T-helper 17 cell (primary cell): ENCODE results near the gene CCDC187. TPM values are rescaled to one million over a fixed set of nuclear protein-coding genes. Genes with fewer than 3 reads are reported as not detected.
A peak's percentile ranks its signal among the peaks of the same experiment; 100 is the strongest.

ENCODE experiments used
- ATAC-seq: fragments of 150-1000 bp; cut with Tn5 transposase; 2 replicates; pipeline ENCODE4 v1.10.0; 2021; ENCODE audit warnings: mild to moderate bottlenecking, moderate library complexity
- DNase-seq, 3 donors: peaks; one replicate each; pipeline versions ENCODE4 v3.0.0 to v3.0.0-alpha.2; 2020 to 2021
- H3K9me3 ChIP-seq: one replicate; pipeline ENCODE4 v1.7.0; 2013; ENCODE audit warnings: low read length, mild to moderate bottlenecking; ENCODE audit not compliant: control insufficient read depth, poor library complexity, severe bottlenecking
- H3K27ac Mint-ChIP-seq: one replicate; pipeline ENCODE4 v1.8.0; 2022; ENCODE audit warnings: mild to moderate bottlenecking, moderate library complexity, mixed read lengths
- H3K27me3 Mint-ChIP-seq: one replicate; pipeline ENCODE4 v1.8.0; 2022; ENCODE audit warnings: mixed read lengths
- H3K36me3 Mint-ChIP-seq: one replicate; pipeline ENCODE4 v1.8.0; 2022; ENCODE audit warnings: low read depth, mixed read lengths
- H3K4me1 Mint-ChIP-seq: one replicate; pipeline ENCODE4 v1.8.0; 2022; ENCODE audit warnings: mild to moderate bottlenecking, mixed read lengths
- H3K4me3 Mint-ChIP-seq: one replicate; pipeline ENCODE4 v1.8.0; 2022; ENCODE audit warnings: mild to moderate bottlenecking, moderate library complexity, mixed read lengths
- total RNA-seq, 4 donors: library from RNA in 2 of 4; stranded (reverse) in 2 of 4; gene quantifications; one replicate each; pipeline ENCODE4 v1.2.3 and lab custom pipeline; 2022 to 2026

CCDC187 gene
- total RNA-seq, 2 donors from 2014 or later: 0.12 TPM; not detected in 1

DNA sequence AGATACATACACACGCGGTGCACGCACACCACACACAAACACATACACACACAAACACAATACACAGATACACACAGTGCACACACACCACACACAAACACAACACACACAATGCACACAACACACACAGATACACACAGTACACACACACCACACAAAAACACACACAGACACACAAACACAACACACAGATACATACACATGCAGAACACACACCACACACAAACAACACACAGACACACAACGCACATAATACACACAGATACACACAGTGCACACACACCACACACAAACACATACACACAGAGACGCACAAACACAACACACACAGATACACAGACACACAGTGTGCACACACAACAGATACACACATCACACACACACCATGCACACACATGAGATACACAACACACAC lies 5.9 kb upstream of the CCDC187 start:
- DNase-seq: no peak
- Mint-ChIP-seq H3K4me1 (peaks cover 4% of the 10 kb centered on the region), H3K27me3 (no peaks in the 10 kb centered on the region), H3K27ac (no peak overlapping the region), H3K36me3 (no peaks in the 10 kb centered on the region), H3K4me3 (no peak overlapping the region)
- no peak for ATAC-seq
- no peaks in the 10 kb centered on the region for H3K9me3 ChIP-seq

- Mint-ChIP-seq H3K27ac (no peak overlapping the region), H3K4me1 (peaks cover 4% of the 10 kb centered on the region), H3K27me3 (no peaks in the 10 kb centered on the region), H3K4me3 (no peak overlapping the region), H3K36me3 (no peaks in the 10 kb centered on the region)
- no peak for DNase-seq
- H3K9me3 ChIP-seq: no peaks in the 10 kb centered on the region
- peak; percentile 22 for ATAC-seq
Measured at GRCh38 chr9:136309101-136309801, 5.4 kb upstream of the CCDC187 start.

- Mint-ChIP-seq H3K4me1 (peaks cover 4% of the 10 kb centered on the region), H3K4me3 (no peak overlapping the region), H3K27ac (no peak overlapping the region), H3K36me3 (no peaks in the 10 kb centered on the region), H3K27me3 (no peaks in the 10 kb centered on the region)
- DNase-seq (no peak), ATAC-seq (no peak)
- H3K9me3 ChIP-seq: no peaks in the 10 kb centered on the region
Measured at GRCh38 chr9:136308702-136309053, 4.8 kb upstream of the CCDC187 start.

GRCh38 chr9:136308006-136308701 lies 4.3 kb upstream of the CCDC187 start:
- H3K4me3 Mint-ChIP-seq: no peak overlapping the region
- no peak for DNase-seq
- no peaks in the 10 kb centered on the region for H3K9me3 ChIP-seq
- no peaks in the 10 kb centered on the region for H3K36me3 Mint-ChIP-seq
- no peak for ATAC-seq
- H3K27me3 Mint-ChIP-seq: no peaks in the 10 kb centered on the region
- H3K27ac Mint-ChIP-seq: no peak overlapping the region
- H3K4me1 Mint-ChIP-seq: peaks cover 4% of the 10 kb centered on the region

GRCh38 chr9:136307215-136307750 lies 3.4 kb upstream of the CCDC187 start:
- no peak overlapping the region for H3K4me3 Mint-ChIP-seq

DNA sequence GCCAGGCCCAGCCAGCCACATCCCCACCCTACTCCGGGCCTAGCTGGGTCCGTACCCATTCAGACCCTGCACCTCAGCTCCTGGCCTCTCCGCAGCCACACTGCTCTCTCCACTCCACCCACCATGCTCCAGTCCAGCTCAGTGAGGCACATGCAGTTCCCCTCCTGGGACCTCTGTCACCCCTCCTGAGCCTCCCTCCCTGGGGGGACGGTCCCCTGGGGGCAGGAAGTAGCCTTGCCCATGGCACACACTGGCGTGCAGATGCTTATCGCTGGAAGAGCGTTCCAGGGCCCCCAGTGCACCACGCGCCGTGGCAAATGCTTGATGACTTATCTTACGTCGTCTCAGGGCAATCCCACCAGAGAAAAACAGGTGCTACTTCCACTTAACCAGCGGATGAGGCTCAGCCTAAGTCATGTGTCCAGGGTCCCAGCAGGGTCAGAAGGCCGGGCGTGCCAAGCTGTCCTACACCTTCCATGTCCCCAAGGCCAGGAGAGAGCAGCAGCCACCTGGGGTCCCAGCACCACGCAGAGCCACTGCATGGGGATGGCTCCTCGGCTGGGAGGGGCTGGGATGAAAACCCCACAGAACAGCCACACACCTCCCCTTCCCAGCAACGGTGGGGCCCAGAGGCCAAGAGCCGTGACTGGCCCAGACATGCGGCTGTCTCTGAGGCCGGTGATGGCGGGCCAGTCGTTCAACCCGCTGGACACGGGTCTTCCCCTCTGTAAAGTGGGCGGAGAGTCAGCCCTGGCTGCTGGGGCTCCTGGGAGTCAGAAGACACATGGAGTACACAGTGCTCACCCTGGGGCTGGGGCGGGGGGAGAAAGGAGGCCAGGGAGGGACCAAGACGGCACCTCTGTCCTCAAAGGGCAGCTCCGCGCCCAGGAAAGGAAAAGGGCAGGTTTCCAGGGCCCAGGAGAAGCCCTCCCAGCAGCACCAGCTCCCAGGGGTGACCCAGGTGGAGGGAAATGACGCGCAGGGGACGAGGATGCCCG lies 2.6 kb upstream of the CCDC187 start:
- Mint-ChIP-seq H3K4me3 (no peak overlapping the region), H3K4me1 (peaks cover 4% of the 10 kb centered on the region), H3K36me3 (no peaks in the 10 kb centered on the region), H3K27ac (no peak overlapping the region), H3K27me3 (no peaks in the 10 kb centered on the region)
- peak; percentile 43 for ATAC-seq
- no peaks in the 10 kb centered on the region for H3K9me3 ChIP-seq
- DNase-seq: no peak

More at GRCh38 chr9:136307215-136307750, 3.4 kb upstream of the CCDC187 start:
- no peak overlapping the region for H3K27ac Mint-ChIP-seq
- H3K9me3 ChIP-seq: no peaks in the 10 kb centered on the region
- peaks cover 4% of the 10 kb centered on the region for H3K4me1 Mint-ChIP-seq
- ATAC-seq: no peak
- H3K36me3 Mint-ChIP-seq: no peaks in the 10 kb centered on the region
- H3K27me3 Mint-ChIP-seq: no peaks in the 10 kb centered on the region
- no peak for DNase-seq

DNA sequence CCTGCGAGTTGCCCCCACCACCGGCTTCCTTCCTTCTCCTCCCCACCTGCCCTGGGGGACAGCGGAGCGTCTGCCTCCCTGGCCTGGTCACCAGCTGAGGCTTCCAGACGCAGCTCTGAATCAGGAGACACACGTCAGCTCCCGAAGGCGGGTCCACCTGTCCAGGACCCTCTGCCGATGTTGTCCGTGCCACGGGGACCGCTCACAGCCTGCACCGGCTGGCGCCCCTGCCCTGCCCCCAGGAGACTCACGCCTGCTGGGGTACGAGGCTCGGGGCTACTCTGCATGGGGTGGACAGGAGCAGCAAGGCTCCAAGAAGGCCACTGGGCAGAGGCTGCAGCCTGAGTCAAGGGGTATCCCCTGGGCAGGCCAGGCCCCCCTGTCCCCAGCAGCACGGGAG lies 1.9 kb upstream of the CCDC187 start:
- Mint-ChIP-seq H3K4me1 (peaks cover 4% of the 10 kb centered on the region), H3K27ac (no peak overlapping the region), H3K36me3 (no peaks in the 10 kb centered on the region), H3K4me3 (no peak overlapping the region), H3K27me3 (no peaks in the 10 kb centered on the region)
- no peak for DNase-seq
- no peaks in the 10 kb centered on the region for H3K9me3 ChIP-seq
- no peak for ATAC-seq

GRCh38 chr9:136304981-136305380 lies 1.1 kb upstream of the CCDC187 start:
- no peaks in the 10 kb centered on the region for H3K27me3 Mint-ChIP-seq
- peaks cover 4% of the 10 kb centered on the region for H3K4me1 Mint-ChIP-seq
- no peak for DNase-seq
- H3K27ac Mint-ChIP-seq: no peak overlapping the region
- no peaks in the 10 kb centered on the region for H3K36me3 Mint-ChIP-seq
- no peak overlapping the region for H3K4me3 Mint-ChIP-seq
- ATAC-seq: no peak
- no peaks in the 10 kb centered on the region for H3K9me3 ChIP-seq

- peaks cover 4% of the 10 kb centered on the region for H3K4me1 Mint-ChIP-seq
- ATAC-seq: no peak
- DNase-seq: no peak
- H3K27me3 Mint-ChIP-seq: no peaks in the 10 kb centered on the region
- no peak overlapping the region for H3K27ac Mint-ChIP-seq
- no peaks in the 10 kb centered on the region for H3K9me3 ChIP-seq
- H3K36me3 Mint-ChIP-seq: no peaks in the 10 kb centered on the region
- no peak overlapping the region for H3K4me3 Mint-ChIP-seq
Measured at GRCh38 chr9:136304456-136304855, 562 bp upstream of the CCDC187 start.

GRCh38 chr9:136303066-136303824 lies 649 bp downstream of the CCDC187 start:
- no peak for ATAC-seq
- DNase-seq: no peak
- peaks cover 4% of the 10 kb centered on the region for H3K4me1 Mint-ChIP-seq
- H3K9me3 ChIP-seq: no peaks in the 10 kb centered on the region
- peaks cover 5% of the 10 kb centered on the region for H3K27me3 Mint-ChIP-seq
- no peak overlapping the region for H3K27ac Mint-ChIP-seq
- no peaks in the 10 kb centered on the region for H3K36me3 Mint-ChIP-seq
- H3K4me3 Mint-ChIP-seq: no peak overlapping the region

DNA sequence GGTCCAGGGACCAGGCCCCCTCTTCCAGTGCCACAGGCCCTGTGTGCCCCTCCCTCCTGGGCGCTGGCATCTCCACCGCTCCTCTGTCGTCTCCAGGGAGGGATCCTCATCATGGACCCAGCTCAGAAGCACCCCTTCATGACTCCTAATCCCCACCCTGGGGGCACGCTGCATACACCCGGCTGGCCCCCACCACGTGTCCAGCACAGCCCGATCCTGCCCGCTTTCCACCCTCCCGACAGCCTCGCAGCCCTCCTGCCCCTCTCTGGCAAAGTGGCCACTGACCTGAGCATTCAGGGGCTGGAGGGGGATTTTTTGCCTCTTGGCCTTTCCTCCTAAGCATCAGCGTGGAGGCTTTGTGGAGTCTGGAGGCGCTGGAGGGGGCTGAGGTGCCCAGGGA lies 1.4 kb downstream of the CCDC187 start:
- Mint-ChIP-seq H3K4me3 (no peak overlapping the region), H3K4me1 (peaks cover 4% of the 10 kb centered on the region), H3K27ac (no peak overlapping the region), H3K27me3 (peaks cover 6% of the 10 kb centered on the region), H3K36me3 (no peaks in the 10 kb centered on the region)
- ATAC-seq (no peak), DNase-seq (no peak)
- H3K9me3 ChIP-seq: no peaks in the 10 kb centered on the region

GRCh38 chr9:136300866-136301265 lies 3.0 kb downstream of the CCDC187 start:
- no peak for ATAC-seq
- H3K4me1 Mint-ChIP-seq: no peaks in the 10 kb centered on the region
- no peak overlapping the region for H3K27ac Mint-ChIP-seq
- H3K36me3 Mint-ChIP-seq: no peaks in the 10 kb centered on the region
- no peaks in the 10 kb centered on the region for H3K9me3 ChIP-seq
- no peak overlapping the region for H3K4me3 Mint-ChIP-seq
- no peak for DNase-seq
- H3K27me3 Mint-ChIP-seq: peaks cover 6% of the 10 kb centered on the region
